Loucy (cell line): ENCODE results near the gene GTF2A1L.
"Not testable (repeated sequence)": the region's sequence is repeated elsewhere in the genome, so short reads cannot be mapped to it uniquely, and the experiment has no call there.

ENCODE experiments used
- H2AFZ ChIP-seq: fragments of 200-600 bp; sonication (generic); 2 replicates; pipeline ENCODE4 v1.6.0; 2016; ENCODE audit warnings: antibody characterized with exemption, mild to moderate bottlenecking, low read length, moderate library complexity
- H3F3A ChIP-seq: fragments of 200-600 bp; 2 replicates; pipeline ENCODE4 v1.6.0; 2016; ENCODE audit warnings: antibody characterized with exemption, low read depth, mild to moderate bottlenecking
- H3K27me3 ChIP-seq: fragments of 200-600 bp; sonication (generic); 2 replicates; pipeline ENCODE4 v1.6.1; 2014; ENCODE audit warnings: low read length, mild to moderate bottlenecking; ENCODE audit not compliant: insufficient read depth, poor library complexity, severe bottlenecking
- H3K36me3 ChIP-seq: fragments of 200-600 bp; sonication (generic); 2 replicates; pipeline ENCODE4 v1.6.1; 2016; ENCODE audit warnings: low read length; ENCODE audit not compliant: insufficient read depth
- H3K4me1 ChIP-seq: fragments of 200-600 bp; sonication (generic); 2 replicates; pipeline ENCODE4 v1.5.1; 2014; ENCODE audit warnings: low read length, mild to moderate bottlenecking; ENCODE audit not compliant: insufficient read depth, poor library complexity, severe bottlenecking
- H3K4me2 ChIP-seq: fragments of 200-600 bp; sonication (generic); 2 replicates; pipeline ENCODE4 v1.6.0; 2014; ENCODE audit warnings: antibody characterized with exemption, low read length, low read depth, mild to moderate bottlenecking; ENCODE audit not compliant: poor library complexity, severe bottlenecking
- H3K4me3 ChIP-seq: fragments of 200-600 bp; sonication (generic); 2 replicates; pipeline ENCODE4 v1.5.1; 2014; ENCODE audit warnings: low read length, mild to moderate bottlenecking, mixed read lengths; ENCODE audit not compliant: poor library complexity, severe bottlenecking
- H3K79me2 ChIP-seq: fragments of 200-600 bp; sonication (generic); 2 replicates; pipeline ENCODE4 v1.6.1; 2014; ENCODE audit warnings: low read length; ENCODE audit not compliant: insufficient read depth
- H3K9ac ChIP-seq: fragments of 200-600 bp; sonication (generic); 2 replicates; pipeline ENCODE4 v1.6.0; 2014; ENCODE audit warnings: mild to moderate bottlenecking, low read depth, low read length, moderate library complexity; ENCODE audit not compliant: poor library complexity, severe bottlenecking
- H3K9me2 ChIP-seq: fragments of 200-600 bp; sonication (generic); replicated peaks from 2 replicates; pipeline ENCODE4 v1.6.1; 2016; ENCODE audit warnings: low read depth, low read length, mixed read lengths
- H3K9me3 ChIP-seq: fragments of 200-600 bp; sonication (generic); 2 replicates; pipeline ENCODE4 v1.6.1; 2014; ENCODE audit warnings: mild to moderate bottlenecking, antibody characterized with exemption, low read length, low read depth; ENCODE audit not compliant: insufficient read depth
- H4K20me1 ChIP-seq: fragments of 200-600 bp; sonication (generic); 2 replicates; pipeline ENCODE4 v1.6.0; 2014; ENCODE audit warnings: antibody characterized with exemption, low read length, mild to moderate bottlenecking; ENCODE audit not compliant: insufficient read depth, poor library complexity, severe bottlenecking
- EZH2phosphoT487 ChIP-seq: fragments of 200-600 bp; IDR thresholded peaks from 2 replicates; pipeline ENCODE4 v1.6.1; 2018; ENCODE audit warnings: antibody characterized with exemption, mild to moderate bottlenecking, moderate library complexity, borderline replicate concordance
- TF ChIP-seq, protein P1 (sequence below): fragments of 200-600 bp; sonication (generic); conservative IDR thresholded peaks from 2 replicates; pipeline ENCODE4 v1.5.1; 2014; ENCODE audit warnings: mild to moderate bottlenecking, antibody characterized with exemption, low read length

Gene GTF2A1L

DNA sequence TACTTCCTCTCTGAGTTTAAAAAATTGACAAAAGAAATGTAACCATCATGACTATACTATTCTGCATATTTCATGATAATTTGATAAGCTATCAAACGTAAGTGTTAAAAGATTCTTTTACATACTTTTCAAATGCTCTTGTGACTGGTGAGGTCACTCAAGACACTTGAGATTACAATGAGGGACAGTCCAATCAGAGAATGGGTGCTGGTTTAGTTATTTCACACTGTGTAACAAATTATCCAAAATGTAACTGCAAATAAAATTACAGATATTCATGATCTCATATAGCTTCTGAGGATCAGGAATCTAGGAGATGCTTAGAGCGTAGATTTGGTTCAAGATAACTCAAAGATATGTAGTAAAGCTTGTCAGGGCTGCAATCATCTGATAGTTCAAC is 4.4 kb upstream of the GTF2A1L start:
- Histone ChIP-seq H3K4me2 (no peak overlapping the region), H3K9me3 (no peaks in the 10 kb centered on the region), H3F3A (no peaks in the 10 kb centered on the region), H3K79me2 (no peaks in the 10 kb centered on the region), H3K4me1 (no peaks in the 10 kb centered on the region), H3K9me2 (no peaks in the 10 kb centered on the region), H3K36me3 (no peaks in the 10 kb centered on the region), H2AFZ (no peak overlapping the region), H3K9ac (no peak overlapping the region), H4K20me1 (no peaks in the 10 kb centered on the region), H3K27me3 (no peaks in the 10 kb centered on the region), H3K4me3 (no peak overlapping the region)
- no peak for TF ChIP-seq EZH2phosphoT487
- TF ChIP-seq, protein P1, sequence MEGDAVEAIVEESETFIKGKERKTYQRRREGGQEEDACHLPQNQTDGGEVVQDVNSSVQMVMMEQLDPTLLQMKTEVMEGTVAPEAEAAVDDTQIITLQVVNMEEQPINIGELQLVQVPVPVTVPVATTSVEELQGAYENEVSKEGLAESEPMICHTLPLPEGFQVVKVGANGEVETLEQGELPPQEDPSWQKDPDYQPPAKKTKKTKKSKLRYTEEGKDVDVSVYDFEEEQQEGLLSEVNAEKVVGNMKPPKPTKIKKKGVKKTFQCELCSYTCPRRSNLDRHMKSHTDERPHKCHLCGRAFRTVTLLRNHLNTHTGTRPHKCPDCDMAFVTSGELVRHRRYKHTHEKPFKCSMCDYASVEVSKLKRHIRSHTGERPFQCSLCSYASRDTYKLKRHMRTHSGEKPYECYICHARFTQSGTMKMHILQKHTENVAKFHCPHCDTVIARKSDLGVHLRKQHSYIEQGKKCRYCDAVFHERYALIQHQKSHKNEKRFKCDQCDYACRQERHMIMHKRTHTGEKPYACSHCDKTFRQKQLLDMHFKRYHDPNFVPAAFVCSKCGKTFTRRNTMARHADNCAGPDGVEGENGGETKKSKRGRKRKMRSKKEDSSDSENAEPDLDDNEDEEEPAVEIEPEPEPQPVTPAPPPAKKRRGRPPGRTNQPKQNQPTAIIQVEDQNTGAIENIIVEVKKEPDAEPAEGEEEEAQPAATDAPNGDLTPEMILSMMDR: no peak

DNA sequence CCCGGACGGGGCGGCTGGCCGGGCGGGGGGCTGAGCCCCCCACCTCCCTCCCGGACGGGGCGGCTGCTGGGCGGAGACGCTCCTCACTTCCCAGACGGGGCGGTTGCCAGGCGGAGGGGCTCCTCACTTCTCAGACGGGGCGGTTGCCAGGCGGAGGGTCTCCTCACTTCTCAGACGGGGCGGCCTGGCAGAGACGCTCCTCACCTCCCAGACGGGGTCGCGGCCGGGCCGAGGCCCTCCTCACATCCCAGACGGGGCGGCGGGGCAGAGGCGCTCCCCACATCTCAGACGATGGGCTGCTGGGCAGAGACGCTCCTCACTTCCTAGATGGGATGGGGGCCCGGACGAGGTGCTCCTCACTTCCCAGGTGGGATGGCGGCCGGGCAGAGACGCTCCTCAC is 3.1 kb upstream of the GTF2A1L start:
- not testable (repeated sequence) for H3K36me3 ChIP-seq, H3K9me3 ChIP-seq, H3F3A ChIP-seq, H3K79me2 ChIP-seq, H3K4me1 ChIP-seq, H3K9me2 ChIP-seq, H3K9ac ChIP-seq, H3K4me2 ChIP-seq, H2AFZ ChIP-seq, H3K27me3 ChIP-seq, H3K4me3 ChIP-seq, H4K20me1 ChIP-seq

DNA sequence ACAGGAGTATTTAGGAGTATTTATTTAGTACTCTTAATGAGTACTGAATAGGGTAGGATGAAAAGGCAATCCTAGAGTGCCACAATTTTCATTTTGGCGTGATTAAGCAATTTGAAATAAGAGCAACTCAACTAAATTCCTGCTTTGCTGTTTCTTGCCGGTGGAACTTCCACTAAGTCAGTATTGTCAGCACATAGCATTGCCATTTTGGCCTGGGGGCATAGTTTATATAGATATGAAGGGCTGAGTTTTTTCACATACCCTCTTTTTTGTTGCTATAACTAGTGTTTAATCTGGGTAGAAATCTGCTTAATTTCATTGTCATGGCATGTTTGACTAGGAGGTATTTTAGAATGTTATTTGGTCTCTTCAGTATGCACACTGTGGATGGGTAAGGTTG is 1.9 kb downstream of the GTF2A1L start:
- no peaks in the 10 kb centered on the region for H3K9me3 ChIP-seq
- H3K9ac ChIP-seq: no peak overlapping the region
- H4K20me1 ChIP-seq: no peaks in the 10 kb centered on the region
- no peaks in the 10 kb centered on the region for H3K36me3 ChIP-seq
- no peaks in the 10 kb centered on the region for H3K4me1 ChIP-seq
- no peak overlapping the region for H2AFZ ChIP-seq
- H3K27me3 ChIP-seq: no peaks in the 10 kb centered on the region
- H3F3A ChIP-seq: no peaks in the 10 kb centered on the region
- no peak overlapping the region for H3K4me3 ChIP-seq
- TF ChIP-seq EZH2phosphoT487: no peak
- TF ChIP-seq, protein P1: no peak
- H3K79me2 ChIP-seq: no peaks in the 10 kb centered on the region
- H3K9me2 ChIP-seq: no peaks in the 10 kb centered on the region
- no peak overlapping the region for H3K4me2 ChIP-seq

DNA sequence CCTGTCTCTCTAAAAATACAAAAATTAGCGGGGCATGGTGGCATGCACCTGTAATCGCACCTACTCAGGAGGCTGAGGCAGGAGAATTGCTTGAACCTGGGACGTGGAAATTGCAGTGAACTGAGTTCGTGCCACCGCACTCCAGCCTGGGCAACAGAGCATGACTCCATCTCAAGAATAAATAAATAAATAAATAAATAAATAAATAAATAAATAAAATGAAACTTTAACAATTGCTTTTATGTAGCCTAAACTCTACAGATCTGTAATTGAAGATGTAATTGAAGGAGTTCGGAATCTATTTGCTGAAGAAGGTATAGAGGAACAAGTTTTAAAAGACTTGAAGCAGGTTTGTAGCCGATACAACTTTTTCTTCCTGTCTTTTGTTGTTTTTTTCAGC is 2.9 kb downstream of the GTF2A1L start:
- Histone ChIP-seq H3K36me3 (no peaks in the 10 kb centered on the region), H3K9me3 (no peaks in the 10 kb centered on the region), H3K9ac (no peak overlapping the region), H3K27me3 (no peaks in the 10 kb centered on the region), H4K20me1 (no peaks in the 10 kb centered on the region), H3K9me2 (no peaks in the 10 kb centered on the region), H3K4me1 (no peaks in the 10 kb centered on the region), H3K4me2 (no peak overlapping the region), H2AFZ (no peak overlapping the region), H3F3A (no peaks in the 10 kb centered on the region), H3K79me2 (no peaks in the 10 kb centered on the region), H3K4me3 (no peak overlapping the region)
- no peak for TF ChIP-seq EZH2phosphoT487
- TF ChIP-seq, protein P1: no peak

DNA sequence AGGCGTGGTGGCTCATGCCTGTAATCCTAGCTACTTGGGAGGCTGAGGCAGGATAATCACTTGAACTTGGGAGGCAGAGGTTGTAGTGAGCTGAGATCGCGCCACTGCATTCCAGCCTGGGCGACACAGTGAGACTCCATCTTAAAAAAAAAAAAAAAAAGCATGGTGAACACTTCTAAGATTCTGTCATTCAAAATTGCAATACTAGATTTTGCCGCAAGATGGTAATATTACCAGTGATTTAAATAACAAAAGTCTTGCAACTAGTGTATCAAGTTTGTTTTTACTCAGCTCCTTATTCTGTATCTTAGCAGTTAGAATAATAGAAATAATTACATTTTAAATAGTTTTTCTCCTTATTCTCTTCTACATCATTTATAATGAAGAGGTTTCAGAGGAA is 5.0 kb downstream of the GTF2A1L start:
- not testable (repeated sequence) for H3K36me3 ChIP-seq, H3K27me3 ChIP-seq, H3K4me1 ChIP-seq, H3K9me3 ChIP-seq, H2AFZ ChIP-seq, H3K9me2 ChIP-seq, H4K20me1 ChIP-seq, H3F3A ChIP-seq, H3K4me2 ChIP-seq, H3K9ac ChIP-seq, H3K4me3 ChIP-seq, H3K79me2 ChIP-seq
